Small intestine (tissue), 7 donors: ENCODE results near the gene NUP62. TPM values are rescaled to one million over a fixed set of nuclear protein-coding genes. Genes with fewer than 3 reads are reported as not detected.
A peak's percentile ranks its signal among the peaks of the same experiment; 100 is the strongest.
"Not testable (repeated sequence)": the region's sequence is repeated elsewhere in the genome, so short reads cannot be mapped to it uniquely, and the experiment has no call there.

Experiments used
- DNase-seq, 2 donors: peaks; one replicate each; pipeline versions ENCODE4 v3.0.0 to v3.0.0-alpha.2; 2013
- FAIRE-seq: peaks from 2 replicates; lab custom pipeline; 2012; peaks lifted over from hg19 to GRCh38; lab: Jason Lieb, UNC
- H3K27ac ChIP-seq, 3 donors: one replicate each; pipeline ENCODE4 v1.5.1; 2013; ENCODE audit warnings: low read length in 2 of 3, mild to moderate bottlenecking in 2 of 3, control low read depth in 1 of 3, inconsistent platforms in 1 of 3, low read depth in 1 of 3, moderate library complexity in 1 of 3
- H3K27me3 ChIP-seq, 3 donors: one replicate each; pipeline ENCODE4 v1.6.1; 2013; ENCODE audit warnings: low read length in 3 of 3, inconsistent platforms in 1 of 3; ENCODE audit not compliant: control insufficient read depth in 3 of 3, insufficient read depth in 3 of 3
- H3K36me3 ChIP-seq, 3 donors: one replicate each; pipeline ENCODE4 v1.6.1; 2013; ENCODE audit warnings: low read length in 3 of 3, inconsistent platforms in 1 of 3, low read depth in 1 of 3, mild to moderate bottlenecking in 1 of 3, moderate library complexity in 1 of 3; ENCODE audit not compliant: control insufficient read depth in 3 of 3, insufficient read depth in 2 of 3
- H3K4me1 ChIP-seq, 3 donors: one replicate each; pipeline ENCODE4 v1.6.1; 2013; ENCODE audit warnings: low read length in 2 of 3, inconsistent platforms in 1 of 3, low read depth in 1 of 3, mild to moderate bottlenecking in 1 of 3, moderate library complexity in 1 of 3; ENCODE audit not compliant: control insufficient read depth in 3 of 3, insufficient read depth in 2 of 3
- H3K4me3 ChIP-seq, 3 donors: one replicate each; pipeline ENCODE4 v1.5.1; 2013; ENCODE audit warnings: low read length in 3 of 3, control low read depth in 1 of 3, inconsistent platforms in 1 of 3, low read depth in 1 of 3, mild to moderate bottlenecking in 1 of 3, moderate library complexity in 1 of 3
- H3K9me3 ChIP-seq, 2 donors: one replicate each; pipeline ENCODE4 v1.6.1; 2013; ENCODE audit warnings: low read depth in 1 of 2, low read length in 1 of 2; ENCODE audit not compliant: control insufficient read depth in 2 of 2, insufficient read depth in 1 of 2
- WGBS, 3 donors: extraction: QIAGEN DNeasy Blood & Tissue Kit; methylation state at CpG; one replicate each; pipeline ENCODE4 v1.1.7; 2013; 5-methylcytosine and 5-hydroxymethylcytosine counted together
- polyA plus RNA-seq, 4 donors: library from polyadenylated mRNA; stranded (reverse) in 3 of 4; unstranded in 1 of 4; fragments of 200-250 nt in 3 of 4; fragments of 120-200 nt in 1 of 4; gene quantifications; one replicate each; pipeline versions ENCODE4 v1.2.1 to v1.2.3, GENCODE V29; 2013
- donor health status: healthy with polysubstance abuse.
- donor health status: control.
- donor health status: control.
- donor health status: Bipolar disorder and iron deficiency.
- donor health status: healthy.

NUP62 gene
- polyA plus RNA-seq, 4 donors = 20.5 to 44.0 (median 27.9) TPM

- 4 to 7% (median 6%) methylated on average over 39 to 43 of the region's 43 CpGs for WGBS, 3 donors
- Histone ChIP-seq H3K27ac (peak overlapping the region; percentile 87 to 95 (median 88)), H3K4me3 (peak overlapping the region; percentile 77 to 96 (median 94)), H3K9me3 (no peaks in the 10 kb centered on the region), H3K27me3 (no peaks in the 10 kb centered on the region), H3K4me1 (peaks cover 0 to 15% (median 8%) of the 10 kb centered on the region in 3 donors), H3K36me3 (peaks cover 1 to 45% (median 8%) of the 10 kb centered on the region in 3 donors)
- DNase-seq (peak; percentile 91 to 96), FAIRE-seq (no peak)
Observed at GRCh38 chr19:49929611-49930482, 543 bp upstream of the NUP62 start.

- Histone ChIP-seq H3K9me3 (no peaks in the 10 kb centered on the region), H3K27ac (no peak overlapping the region), H3K4me1 (peaks cover 0 to 15% (median 8%) of the 10 kb centered on the region in 3 donors), H3K36me3 (peaks cover 1 to 58% (median 7%) of the 10 kb centered on the region in 3 donors), H3K27me3 (no peaks in the 10 kb centered on the region), H3K4me3 (peak overlapping the region in 1 of 3 donors; percentile 0)
- WGBS, 3 donors = 78 to 83% (median 83%) methylated on average over 14 of the region's 14 CpGs
- no peak for FAIRE-seq
- no peak for DNase-seq
Observed at GRCh38 chr19:49927526-49928264, 1.6 kb downstream of the NUP62 start.

- WGBS, 3 donors = 88 to 91% (median 90%) methylated on average over 9 to 10 of the region's 10 CpGs
- Histone ChIP-seq H3K4me3 (no peak overlapping the region), H3K27ac (no peak overlapping the region), H3K4me1 (peaks cover 0 to 15% (median 8%) of the 10 kb centered on the region in 3 donors), H3K36me3 (peaks cover 1 to 68% (median 5%) of the 10 kb centered on the region in 3 donors), H3K27me3 (no peaks in the 10 kb centered on the region), H3K9me3 (no peaks in the 10 kb centered on the region)
- FAIRE-seq = no peak
- DNase-seq = no peak
Observed at GRCh38 chr19:49926515-49926914, 2.8 kb downstream of the NUP62 start.

GRCh38 chr19:49925486-49925885, 3.8 kb downstream of the NUP62 start:
- Histone ChIP-seq H3K9me3 (no peaks in the 10 kb centered on the region), H3K27ac (no peak overlapping the region), H3K4me3 (no peak overlapping the region), H3K36me3 (peaks cover 1 to 68% (median 5%) of the 10 kb centered on the region in 3 donors), H3K27me3 (no peaks in the 10 kb centered on the region), H3K4me1 (peaks cover 0 to 15% (median 8%) of the 10 kb centered on the region in 3 donors)
- no peak for DNase-seq
- no peak for FAIRE-seq
- 93 to 98% (median 94%) methylated on average over 5 of the region's 5 CpGs for whole genome bisulfite sequencing, 3 donors

GRCh38 chr19:49924881-49925210, 4.5 kb downstream of the NUP62 start:
- H3K4me3 ChIP-seq, H3K27ac ChIP-seq, FAIRE-seq, H3K9me3 ChIP-seq, DNase-seq, H3K27me3 ChIP-seq: not testable (repeated sequence)
- 92 to 94% (median 94%) methylated on average over 13 of the region's 13 CpGs for WGBS, 3 donors
- Histone ChIP-seq H3K36me3 (peaks cover 1 to 71% (median 5%) of the 10 kb centered on the region in 3 donors), H3K4me1 (peaks cover 0 to 11% (median 8%) of the 10 kb centered on the region in 3 donors)

GRCh38 chr19:49924004-49924880, 5.1 kb downstream of the NUP62 start:
- DNase-seq (no peak), FAIRE-seq (no peak)
- H3K36me3 ChIP-seq = peaks cover 1 to 75% (median 5%) of the 10 kb centered on the region in 3 donors
- no peaks in the 10 kb centered on the region for H3K9me3 ChIP-seq
- no peaks in the 10 kb centered on the region for H3K27me3 ChIP-seq
- WGBS, 3 donors = 83 to 86% (median 85%) methylated on average over 25 of the region's 25 CpGs
- no peak overlapping the region for H3K4me3 ChIP-seq
- H3K27ac ChIP-seq = no peak overlapping the region
- peaks cover 0 to 11% (median 8%) of the 10 kb centered on the region in 3 donors for H3K4me1 ChIP-seq

GRCh38 chr19:49923055-49924003, 6.0 kb downstream of the NUP62 start:
- Histone ChIP-seq H3K36me3 (peaks cover 1 to 82% (median 5%) of the 10 kb centered on the region in 3 donors), H3K4me3 (no peak overlapping the region), H3K27me3 (no peaks in the 10 kb centered on the region), H3K9me3 (no peaks in the 10 kb centered on the region), H3K4me1 (peaks cover 0 to 11% (median 8%) of the 10 kb centered on the region in 3 donors), H3K27ac (no peak overlapping the region)
- DNase-seq (no peak), FAIRE-seq (no peak)
- 90 to 92% (median 90%) methylated on average over 30 to 31 of the region's 31 CpGs for WGBS, 3 donors
